ENCODE measurements around the gene KCNH3. TPM values are rescaled to one million over a fixed set of nuclear protein-coding genes. Genes with fewer than 3 reads are reported as not detected.
"Not testable (repeated sequence)": the region's sequence is repeated elsewhere in the genome, so short reads cannot be mapped to it uniquely, and the experiment has no call there.

Gene KCNH3
- polyA plus RNA-seq, 3 donors = 3.8 to 6.1 (median 5.4) TPM

DNA sequence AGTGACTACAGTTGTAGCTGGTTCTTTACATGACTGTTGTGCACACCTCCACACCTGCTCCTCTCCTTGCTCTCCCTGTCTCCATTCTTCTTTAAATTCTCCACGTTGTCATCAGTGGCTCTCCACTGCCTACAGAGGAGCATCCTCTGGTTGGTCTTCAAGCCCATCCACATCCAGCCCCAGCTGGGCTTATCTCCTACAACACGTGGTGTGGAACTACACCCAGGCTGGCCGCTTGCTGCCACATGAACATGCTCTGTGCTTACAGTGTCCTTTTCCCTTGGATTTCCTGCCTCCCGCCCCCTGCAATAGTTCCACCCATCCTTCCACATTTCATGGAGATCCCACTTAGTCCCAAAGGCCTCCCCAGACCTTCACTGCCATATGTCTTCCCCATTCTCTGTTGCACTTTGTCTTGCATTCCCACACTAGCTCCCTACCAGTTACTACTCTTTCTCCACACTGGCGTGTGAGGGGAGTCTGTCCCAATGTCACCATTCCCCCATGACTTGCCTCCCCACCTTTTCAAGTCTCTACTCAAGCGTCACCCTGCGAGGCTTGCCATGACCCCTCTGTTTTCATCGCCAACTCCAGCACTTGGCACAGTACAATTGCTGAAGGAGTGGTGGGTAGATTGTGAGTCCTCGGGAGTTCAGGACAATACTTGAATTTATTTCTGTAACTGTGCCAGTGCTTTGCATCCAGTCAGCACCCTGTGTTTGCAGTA, 38.9 kb downstream of the KCNH3 start:
- no peak for DNase-seq (ENCODE audit: extremely low read depth in 1 of 11, low read depth in 9 of 11, low spot score in 4 of 11)

DNA sequence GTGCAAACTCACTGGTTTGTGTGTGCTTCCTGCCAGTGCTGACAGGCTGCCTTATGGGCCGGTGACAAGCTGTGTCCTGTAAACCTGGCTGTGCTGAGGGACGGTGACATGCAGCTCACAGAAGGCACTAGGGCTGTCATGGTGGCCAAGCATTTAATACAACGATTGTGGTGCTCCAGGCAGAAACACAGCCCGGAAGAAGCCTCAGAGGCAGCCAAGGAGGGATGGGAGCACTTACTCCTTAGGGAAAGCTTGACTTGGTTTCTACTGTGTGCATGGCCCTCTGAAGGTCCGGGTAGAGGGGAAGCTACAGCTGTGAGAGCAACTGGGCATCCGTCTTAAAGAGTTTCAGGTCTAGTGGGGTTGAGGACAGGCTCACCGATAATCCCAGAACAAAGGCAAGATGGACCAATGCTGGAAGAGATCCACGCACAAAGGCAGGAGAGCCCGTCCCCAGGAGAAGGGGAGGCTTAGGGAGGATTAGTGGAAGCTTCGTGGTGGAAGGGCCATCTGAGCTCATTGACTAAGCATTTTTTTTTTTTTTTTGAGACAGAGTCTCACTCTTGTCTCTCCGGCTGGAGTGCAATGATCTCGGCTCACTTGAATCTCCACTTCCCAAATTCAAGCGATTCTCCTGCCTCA, 39.8 kb downstream of the KCNH3 start:
- no peak for DNase-seq (ENCODE audit: extremely low read depth in 1 of 11, low read depth in 9 of 11, low spot score in 4 of 11)

- DNase-seq (ENCODE audit: extremely low read depth in 1 of 11, low read depth in 9 of 11, low spot score in 4 of 11) = peak; percentile 58 to 87 (median 76)
Measured at GRCh38 chr12:49580572-49581535, 42.0 kb downstream of the KCNH3 start.

- no peak for DNase-seq (ENCODE audit: extremely low read depth in 1 of 11, low read depth in 9 of 11, low spot score in 4 of 11)
Measured at GRCh38 chr12:49582201-49582600, 43.4 kb downstream of the KCNH3 start.

GRCh38 chr12:49582850-49583249, 44.0 kb downstream of the KCNH3 start:
- DNase-seq (ENCODE audit: extremely low read depth in 1 of 11, low read depth in 9 of 11, low spot score in 4 of 11) = no peak

GRCh38 chr12:49583366-49584094, 44.7 kb downstream of the KCNH3 start:
- DNase-seq (ENCODE audit: extremely low read depth in 1 of 11, low read depth in 9 of 11, low spot score in 4 of 11) = no peak

DNA sequence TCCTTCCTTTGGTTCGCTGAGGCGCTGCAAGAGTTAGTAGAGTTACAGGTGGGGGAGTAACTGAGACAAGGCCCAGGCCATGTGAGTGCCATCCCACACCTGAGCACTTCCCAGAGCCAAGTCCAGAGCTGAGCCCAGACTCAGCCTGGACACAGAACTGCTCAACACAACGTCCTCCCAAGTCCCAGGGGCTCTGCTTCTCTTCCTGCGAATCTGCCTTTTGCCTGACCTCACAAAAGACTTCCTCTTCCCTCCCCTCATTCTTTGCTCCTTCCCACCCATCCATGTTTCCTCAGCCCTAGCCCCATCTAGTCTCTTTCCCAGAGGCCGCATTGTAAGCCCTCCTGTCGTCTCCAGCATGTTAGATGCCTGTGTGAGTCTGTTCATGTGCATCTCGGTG, 45.8 kb downstream of the KCNH3 start:
- DNase-seq (ENCODE audit: extremely low read depth in 1 of 11, low read depth in 9 of 11, low spot score in 4 of 11) = no peak

GRCh38 chr12:49585477-49586459, 46.9 kb downstream of the KCNH3 start:
- no peak for DNase-seq (ENCODE audit: extremely low read depth in 1 of 11, low read depth in 9 of 11, low spot score in 4 of 11)

GRCh38 chr12:49587174-49587908, 48.5 kb downstream of the KCNH3 start:
- DNase-seq (ENCODE audit: extremely low read depth in 1 of 11, low read depth in 9 of 11, low spot score in 4 of 11) = no peak

- DNase-seq (ENCODE audit: extremely low read depth in 1 of 11, low read depth in 9 of 11, low spot score in 4 of 11) = no peak
Measured at GRCh38 chr12:49588281-49588680, 49.5 kb downstream of the KCNH3 start.

- DNase-seq (ENCODE audit: extremely low read depth in 1 of 11, low read depth in 9 of 11, low spot score in 4 of 11) = no peak
Measured at GRCh38 chr12:49588721-49589516, 50.1 kb downstream of the KCNH3 start.

DNA sequence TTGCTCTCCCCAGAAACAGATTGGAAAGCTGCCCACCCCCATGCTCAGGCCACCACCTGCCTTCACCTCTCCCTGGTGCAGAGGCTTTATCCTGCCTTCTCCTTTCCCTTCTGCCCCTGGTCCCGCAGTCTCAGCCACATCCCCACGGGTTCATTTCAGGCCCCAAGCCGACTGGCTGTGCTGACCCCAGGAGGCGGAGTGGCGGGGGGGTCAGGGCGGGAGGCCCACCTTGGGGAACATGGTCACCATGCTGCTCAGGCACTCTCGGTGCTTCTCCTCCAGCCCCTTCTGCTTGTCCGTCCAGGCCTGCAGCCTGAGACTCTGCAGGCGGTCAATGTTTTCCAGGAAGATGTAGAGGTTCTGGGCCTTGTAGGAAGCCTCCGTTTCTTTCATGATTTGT, 59.7 kb downstream of the KCNH3 start:
- no peak for DNase-seq (ENCODE audit: extremely low read depth in 1 of 11, low read depth in 9 of 11, low spot score in 4 of 11)

- no peak for DNase-seq (ENCODE audit: extremely low read depth in 1 of 11, low read depth in 9 of 11, low spot score in 4 of 11)
Measured at GRCh38 chr12:49599961-49600360, 61.1 kb downstream of the KCNH3 start.

DNA sequence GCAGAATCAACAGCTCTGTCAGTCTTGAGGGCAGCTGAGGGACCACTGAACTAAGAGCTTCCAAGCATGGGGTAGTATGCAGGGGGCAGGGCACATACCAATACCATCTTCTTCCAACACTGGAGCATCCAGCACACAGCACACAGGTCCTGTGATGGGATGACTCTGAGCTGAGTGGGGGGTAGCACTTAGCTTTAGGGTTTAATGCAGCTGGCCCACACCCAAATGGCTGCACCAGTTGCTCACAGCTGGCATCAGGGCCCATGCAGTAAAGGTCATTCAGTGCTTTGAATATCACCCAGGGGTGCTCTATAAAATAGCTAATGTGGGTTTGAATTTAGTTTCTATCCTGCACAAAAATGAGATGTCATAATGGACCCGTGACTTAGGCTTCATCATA, 64.9 kb downstream of the KCNH3 start:
- DNase-seq (ENCODE audit: extremely low read depth in 1 of 11, low read depth in 9 of 11, low spot score in 4 of 11) = no peak

DNA sequence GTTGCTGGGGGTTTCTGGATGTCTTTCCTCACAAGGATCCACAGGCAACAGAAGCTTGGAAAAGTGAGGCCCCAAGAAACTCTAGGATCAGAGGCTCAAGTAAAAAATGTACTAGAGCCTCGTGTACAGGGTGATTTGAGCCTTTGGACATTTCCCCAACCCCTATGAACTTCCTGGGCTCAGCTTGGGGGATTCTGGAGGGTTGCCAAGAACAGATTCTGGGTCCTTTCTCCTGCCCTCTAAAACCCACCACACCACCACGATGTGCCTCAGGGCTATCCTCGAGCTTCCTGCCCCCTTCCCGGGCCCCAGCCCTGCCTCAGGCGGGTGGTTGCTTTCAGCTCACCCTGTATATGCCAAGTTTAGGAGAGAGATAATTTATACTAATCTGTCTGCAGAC, 66.0 kb downstream of the KCNH3 start:
- no peak for DNase-seq (ENCODE audit: extremely low read depth in 1 of 11, low read depth in 9 of 11, low spot score in 4 of 11)

GRCh38 chr12:49605539-49605938, 66.7 kb downstream of the KCNH3 start, which contains the start of gene FAM186B:
Gene FAM186B (minus strand): TSS chr12:49605639. CDS start chr12:49605477, 162 bp downstream.
- DNase-seq (ENCODE audit: extremely low read depth in 1 of 11, low read depth in 9 of 11, low spot score in 4 of 11) = not testable (repeated sequence)
